Peyer's patch (tissue), 4 donors: ENCODE measurements around the gene STK16. TPM values are rescaled to one million over a fixed set of nuclear protein-coding genes. Genes with fewer than 3 reads are reported as not detected.
"Not testable (repeated sequence)": the region's sequence is repeated elsewhere in the genome, so short reads cannot be mapped to it uniquely, and the experiment has no call there.

Experiments
- DNase-seq, 3 donors: peaks; one replicate each; pipeline ENCODE4 v3.0.0-alpha.2; 2017 to 2019
- H3K27ac ChIP-seq, 4 donors: fragments of 200-600 bp; sonication (generic); one replicate each; pipeline ENCODE4 v1.5.1; 2016 to 2019
- H3K27me3 ChIP-seq, 2 donors: fragments of 200-600 bp; sonication (generic); one replicate each; pipeline ENCODE4 v1.5.1; 2019
- H3K36me3 ChIP-seq, 3 donors: fragments of 200-600 bp; sonication (generic); one replicate each; pipeline ENCODE4 v1.5.1; 2016 to 2019
- H3K4me1 ChIP-seq, 4 donors: fragments of 200-600 bp; sonication (generic); one replicate each; pipeline ENCODE4 v1.5.1; 2016 to 2019
- H3K4me3 ChIP-seq, 4 donors: fragments of 200-600 bp; sonication (generic); 1 replicate in 3 of 4; 2 replicates in 1 of 4; pipeline ENCODE4 v1.5.1; 2016 to 2019; ENCODE audit warnings: mild to moderate bottlenecking in 1 of 4
- H3K9me3 ChIP-seq, 4 donors: fragments of 200-600 bp; sonication (generic); one replicate each; pipeline ENCODE4 v1.5.1; 2016 to 2019; ENCODE audit warnings: mild to moderate bottlenecking in 1 of 4
- POLR2A ChIP-seq, 2 donors: fragments of 450-650 bp; IDR thresholded peaks; one replicate each; pipeline ENCODE4 v1.5.1; 2017; ENCODE audit warnings: antibody characterized with exemption in 2 of 2, mild to moderate bottlenecking in 2 of 2, moderate library complexity in 2 of 2
- total RNA-seq, 4 donors: library from RNA; depleted of rRNA; stranded (reverse); fragments of >200 nt; gene quantifications; one replicate each; pipeline ENCODE4 v1.1.0, GENCODE V29; 2016
- TF ChIP-seq, protein P1 (sequence below), 6 experiments: fragments of 450-650 bp in 4 of 6; fragments of 200-600 bp in 2 of 6; sonication (generic) in 1 of 6; IDR thresholded peaks; one replicate each; pipeline ENCODE4 v1.5.1; 2017 to 2019; ENCODE audit warnings: antibody characterized with exemption in 6 of 6, mild to moderate bottlenecking in 3 of 6, moderate library complexity in 1 of 6

The STK16 gene
- total RNA-seq, 4 donors from 2014 or later = 19.4 to 27.1 (median 24.3) TPM

DNA sequence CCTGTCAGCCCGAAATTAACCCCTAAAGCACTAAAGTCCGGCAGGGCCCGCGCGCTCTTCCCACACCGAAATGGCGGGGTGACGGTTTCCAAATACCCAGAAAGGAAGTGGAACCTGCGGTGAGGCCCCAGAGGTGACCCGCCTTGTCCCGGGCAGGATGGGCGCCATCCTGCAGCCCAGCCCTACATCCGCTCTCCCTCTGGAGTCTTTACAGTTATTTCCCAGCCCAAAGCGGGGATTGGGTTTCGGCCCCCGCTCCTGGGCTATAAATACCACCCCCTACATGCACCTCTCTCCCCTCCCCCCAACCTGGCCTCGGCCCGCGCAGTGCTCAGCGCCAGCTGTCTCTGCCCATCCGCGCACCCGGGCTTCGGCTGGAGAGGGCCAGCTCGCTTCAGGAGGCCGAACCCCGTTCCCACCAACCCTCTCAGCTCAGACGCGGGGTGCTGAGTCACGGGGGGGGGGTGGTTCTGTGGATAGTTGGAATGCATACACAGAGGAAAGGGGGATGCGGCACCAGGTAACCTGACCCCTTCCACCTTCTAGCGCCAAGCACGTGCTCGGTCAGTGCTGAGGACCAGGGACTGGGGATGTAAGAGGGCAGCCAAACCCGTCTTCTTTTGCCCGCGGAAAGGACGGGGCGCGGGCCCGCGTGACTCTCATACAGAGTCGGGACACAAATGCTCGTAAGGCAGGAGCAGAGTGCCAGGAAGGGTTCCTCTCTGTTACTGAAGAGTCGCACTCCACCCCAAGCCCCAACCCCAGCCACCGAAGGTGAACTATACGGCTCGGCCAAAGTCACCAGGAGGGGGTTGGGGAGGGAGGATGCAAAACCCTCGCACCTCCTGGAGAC, 7.8 kb downstream of the STK16 start, which contains the start of gene TUBA4B:
TUBA4B (plus strand) TSS at position 344 of the 853 bp plus-strand sequence; CDS start at position 509, 165 bp downstream.
- peaks cover 0 to 13% (median 0%) of the 10 kb centered on the region in 3 donors for H3K36me3 ChIP-seq
- peak within 1 kb of the TSS; percentile 81 to 98 (median 91) for H3K27ac ChIP-seq
- DNase-seq = peak; percentile 64 to 81 (median 72)
- H3K27me3 ChIP-seq = no peaks in the 10 kb centered on the region
- peaks cover 7 to 60% (median 32%) of the 10 kb centered on the region in 4 donors for H3K4me1 ChIP-seq
- peak within 1 kb of the TSS; percentile 56 to 93 (median 87) for H3K4me3 ChIP-seq
- no peaks in the 10 kb centered on the region for H3K9me3 ChIP-seq
- TF ChIP-seq, protein P1, sequence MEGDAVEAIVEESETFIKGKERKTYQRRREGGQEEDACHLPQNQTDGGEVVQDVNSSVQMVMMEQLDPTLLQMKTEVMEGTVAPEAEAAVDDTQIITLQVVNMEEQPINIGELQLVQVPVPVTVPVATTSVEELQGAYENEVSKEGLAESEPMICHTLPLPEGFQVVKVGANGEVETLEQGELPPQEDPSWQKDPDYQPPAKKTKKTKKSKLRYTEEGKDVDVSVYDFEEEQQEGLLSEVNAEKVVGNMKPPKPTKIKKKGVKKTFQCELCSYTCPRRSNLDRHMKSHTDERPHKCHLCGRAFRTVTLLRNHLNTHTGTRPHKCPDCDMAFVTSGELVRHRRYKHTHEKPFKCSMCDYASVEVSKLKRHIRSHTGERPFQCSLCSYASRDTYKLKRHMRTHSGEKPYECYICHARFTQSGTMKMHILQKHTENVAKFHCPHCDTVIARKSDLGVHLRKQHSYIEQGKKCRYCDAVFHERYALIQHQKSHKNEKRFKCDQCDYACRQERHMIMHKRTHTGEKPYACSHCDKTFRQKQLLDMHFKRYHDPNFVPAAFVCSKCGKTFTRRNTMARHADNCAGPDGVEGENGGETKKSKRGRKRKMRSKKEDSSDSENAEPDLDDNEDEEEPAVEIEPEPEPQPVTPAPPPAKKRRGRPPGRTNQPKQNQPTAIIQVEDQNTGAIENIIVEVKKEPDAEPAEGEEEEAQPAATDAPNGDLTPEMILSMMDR (IDR thresholded peaks at IDR 0.05) = no peak
- no peak for TF ChIP-seq POLR2A (IDR thresholded peaks at IDR 0.05)

DNA sequence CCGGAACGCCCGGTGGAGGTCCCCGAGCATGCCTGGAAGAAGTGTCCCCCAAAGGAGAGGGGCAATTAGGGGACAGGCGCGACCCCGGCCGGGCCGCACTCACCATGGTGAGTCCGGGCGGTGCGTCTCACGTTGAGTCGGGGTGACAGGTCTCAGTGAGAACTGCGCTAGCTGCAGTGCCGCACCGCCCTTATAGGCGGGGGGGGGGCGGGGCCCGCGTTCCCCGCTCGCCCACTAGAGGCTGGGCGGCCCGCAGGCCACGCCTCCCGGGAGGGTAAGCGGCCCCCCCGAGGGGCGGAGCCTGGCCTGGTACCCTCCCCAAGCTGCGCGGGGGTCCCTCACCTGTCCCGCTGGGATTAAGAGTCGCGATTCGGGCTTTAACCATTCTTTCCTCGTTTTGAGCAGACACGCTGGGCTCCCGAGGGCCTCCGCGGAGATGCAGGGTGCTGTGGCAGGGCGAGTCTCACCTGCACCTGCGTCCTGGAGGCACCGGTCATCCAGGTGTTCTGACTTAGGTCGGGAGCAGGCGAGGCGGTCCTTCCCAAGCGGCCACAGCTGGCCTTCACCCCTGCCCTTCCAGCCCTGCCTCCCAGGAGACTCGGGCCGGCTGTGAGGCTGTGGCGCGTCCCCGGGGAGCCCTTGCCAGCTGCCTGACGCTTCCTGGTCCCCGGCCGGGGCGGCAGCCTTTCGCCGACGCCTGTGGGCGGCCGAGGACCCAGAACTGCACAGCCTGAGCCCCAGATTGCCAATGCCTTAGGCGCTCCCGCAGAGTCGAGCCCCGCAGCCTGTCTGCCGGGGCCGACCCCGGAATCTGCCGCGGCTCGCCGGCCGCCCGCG, 8.7 kb downstream of the STK16 start, which contains the start of gene TUBA4A:
TUBA4A (minus strand) TSS at position 166 of the 837 bp plus-strand sequence; CDS start at position 106, 60 bp downstream.
- Histone ChIP-seq H3K27me3 (no peaks in the 10 kb centered on the region), H3K4me3 (peak within 1 kb of the TSS; percentile 56 to 93 (median 87)), H3K27ac (peak within 1 kb of the TSS; percentile 81 to 98 (median 91)), H3K4me1 (peaks cover 5 to 51% (median 24%) of the 10 kb centered on the region in 4 donors), H3K36me3 (peaks cover 0 to 13% (median 0%) of the 10 kb centered on the region in 3 donors), H3K9me3 (no peaks in the 10 kb centered on the region)
- peak; percentile 99 to 100 for TF ChIP-seq POLR2A (IDR thresholded peaks at IDR 0.05)
- TF ChIP-seq, protein P1 (IDR thresholded peaks at IDR 0.05) = peak in 3 of 6 experiments; percentile 38 to 42 (median 41)
- peak; percentile 94 to 97 (median 96) for DNase-seq

DNA sequence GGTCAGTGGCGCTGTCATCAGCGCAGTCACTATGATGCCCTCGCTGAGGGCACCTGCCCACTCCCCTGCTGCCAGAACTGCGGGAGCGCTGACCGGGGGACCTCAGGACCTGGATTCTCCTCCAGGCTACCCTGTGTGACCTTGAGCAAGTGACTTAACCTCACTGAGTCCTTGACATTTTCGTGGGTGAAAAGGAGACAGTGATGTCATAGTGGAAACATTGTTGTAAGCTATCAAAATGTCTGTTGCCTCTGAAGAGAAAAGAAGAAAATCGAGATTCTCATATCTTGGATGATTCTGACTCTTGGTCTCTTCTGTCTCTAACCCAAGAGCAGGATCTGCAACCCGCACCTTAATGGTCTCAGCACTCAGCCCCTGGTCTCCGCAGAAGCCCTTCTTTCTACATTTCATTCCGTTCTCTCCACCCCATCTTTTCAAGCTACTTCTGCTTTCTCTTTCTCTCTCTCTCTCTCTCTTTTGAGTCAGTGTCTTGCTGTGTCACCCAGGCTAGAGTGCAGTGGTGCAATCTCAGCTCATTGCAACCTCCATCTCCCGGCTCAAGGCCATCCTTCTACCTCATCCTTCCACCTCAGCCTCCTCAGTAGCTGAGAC, 9.4 kb downstream of the STK16 start:
- Histone ChIP-seq H3K27ac (peak overlapping the region; percentile 81 to 98 (median 91)), H3K36me3 (peaks cover 0 to 13% (median 0%) of the 10 kb centered on the region in 3 donors), H3K9me3 (no peaks in the 10 kb centered on the region), H3K27me3 (no peaks in the 10 kb centered on the region), H3K4me1 (peaks cover 1 to 44% (median 18%) of the 10 kb centered on the region in 4 donors), H3K4me3 (peak overlapping the region; percentile 56 to 93 (median 87))
- peak in 1 of 3 donors; percentile 60 for DNase-seq
- TF ChIP-seq, protein P1 (IDR thresholded peaks at IDR 0.05) = no peak
- no peak for TF ChIP-seq POLR2A (IDR thresholded peaks at IDR 0.05)

DNA sequence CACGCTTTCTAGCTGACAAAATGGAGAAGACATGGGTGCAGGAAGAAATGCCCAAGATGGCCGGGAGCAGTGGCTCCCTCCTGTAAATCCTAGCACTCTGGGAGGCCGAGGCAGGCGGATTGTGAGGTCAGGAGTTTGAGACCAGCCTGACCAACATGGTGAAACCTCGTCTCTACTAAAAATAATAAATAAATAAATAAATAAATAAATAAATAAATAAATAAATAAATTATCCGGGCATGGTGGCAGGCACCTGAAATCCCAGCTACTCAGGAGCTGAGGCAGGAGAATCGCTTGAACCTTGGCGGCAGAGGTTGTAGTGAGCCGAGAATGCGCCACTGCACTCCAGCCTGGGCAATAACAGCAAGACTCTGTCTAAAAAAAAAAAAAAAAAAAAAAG, 13.7 kb downstream of the STK16 start:
- H3K36me3 ChIP-seq, H3K27me3 ChIP-seq, H3K27ac ChIP-seq, H3K4me3 ChIP-seq, H3K9me3 ChIP-seq, H3K4me1 ChIP-seq, DNase-seq: not testable (repeated sequence)

DNA sequence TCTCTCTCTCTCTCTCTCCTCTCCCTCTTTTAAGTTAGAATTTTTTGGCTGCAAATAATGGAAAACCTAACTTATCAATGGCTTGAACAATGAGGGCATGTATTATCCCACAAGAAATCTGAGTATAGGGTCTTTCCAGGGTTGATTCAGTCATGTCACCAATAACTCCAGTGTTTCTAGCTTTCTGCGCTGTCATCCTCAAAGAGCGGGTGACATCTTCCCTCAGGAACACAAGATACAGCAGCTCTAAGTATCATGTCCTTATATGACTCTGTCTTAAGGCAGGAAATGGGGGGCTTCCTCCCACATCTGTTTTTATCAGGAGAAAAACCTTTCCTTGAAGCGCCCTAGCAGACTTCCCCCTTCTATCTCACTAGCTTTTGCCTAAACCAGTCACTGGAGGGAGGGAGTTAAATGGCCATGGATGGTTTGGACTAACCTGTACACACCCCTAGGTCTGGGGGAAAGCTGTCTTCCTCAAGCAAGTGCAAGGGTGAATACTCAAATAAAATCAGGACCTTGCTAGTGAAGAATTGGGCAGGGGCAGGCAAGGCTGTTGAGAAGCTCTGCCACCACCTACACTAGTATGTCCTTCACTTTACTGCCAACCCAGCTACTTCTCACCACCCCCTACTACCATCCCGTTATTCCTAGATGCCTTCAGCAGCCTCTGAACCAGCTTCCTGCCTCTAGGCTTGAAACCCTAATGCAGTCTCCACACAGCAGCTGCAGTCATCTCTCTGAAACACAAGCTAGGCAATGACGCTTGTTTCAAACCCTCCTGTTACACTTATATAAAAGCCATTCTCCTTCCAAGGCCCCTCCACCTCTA, 16.0 kb downstream of the STK16 start:
- no peak for TF ChIP-seq POLR2A (IDR thresholded peaks at IDR 0.05)
- TF ChIP-seq, protein P1 (IDR thresholded peaks at IDR 0.05) = no peak
- H3K4me3 ChIP-seq = no peak overlapping the region
- H3K9me3 ChIP-seq = no peaks in the 10 kb centered on the region
- no peak overlapping the region for H3K27ac ChIP-seq
- no peaks in the 10 kb centered on the region for H3K4me1 ChIP-seq
- no peaks in the 10 kb centered on the region for H3K36me3 ChIP-seq
- DNase-seq = no peak
- H3K27me3 ChIP-seq = no peaks in the 10 kb centered on the region
